HuH-7 (cell line): ENCODE data around the gene CCDC69.
"Not testable (repeated sequence)": the region's sequence is repeated elsewhere in the genome, so short reads cannot be mapped to it uniquely, and the experiment has no call there.

ENCODE experiments used
- DNase-seq: peaks from one replicate; pipeline ENCODE4 v3.0.0; 2011; ENCODE audit warnings: low spot score

CCDC69 gene, protein sequence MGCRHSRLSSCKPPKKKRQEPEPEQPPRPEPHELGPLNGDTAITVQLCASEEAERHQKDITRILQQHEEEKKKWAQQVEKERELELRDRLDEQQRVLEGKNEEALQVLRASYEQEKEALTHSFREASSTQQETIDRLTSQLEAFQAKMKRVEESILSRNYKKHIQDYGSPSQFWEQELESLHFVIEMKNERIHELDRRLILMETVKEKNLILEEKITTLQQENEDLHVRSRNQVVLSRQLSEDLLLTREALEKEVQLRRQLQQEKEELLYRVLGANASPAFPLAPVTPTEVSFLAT

DNA sequence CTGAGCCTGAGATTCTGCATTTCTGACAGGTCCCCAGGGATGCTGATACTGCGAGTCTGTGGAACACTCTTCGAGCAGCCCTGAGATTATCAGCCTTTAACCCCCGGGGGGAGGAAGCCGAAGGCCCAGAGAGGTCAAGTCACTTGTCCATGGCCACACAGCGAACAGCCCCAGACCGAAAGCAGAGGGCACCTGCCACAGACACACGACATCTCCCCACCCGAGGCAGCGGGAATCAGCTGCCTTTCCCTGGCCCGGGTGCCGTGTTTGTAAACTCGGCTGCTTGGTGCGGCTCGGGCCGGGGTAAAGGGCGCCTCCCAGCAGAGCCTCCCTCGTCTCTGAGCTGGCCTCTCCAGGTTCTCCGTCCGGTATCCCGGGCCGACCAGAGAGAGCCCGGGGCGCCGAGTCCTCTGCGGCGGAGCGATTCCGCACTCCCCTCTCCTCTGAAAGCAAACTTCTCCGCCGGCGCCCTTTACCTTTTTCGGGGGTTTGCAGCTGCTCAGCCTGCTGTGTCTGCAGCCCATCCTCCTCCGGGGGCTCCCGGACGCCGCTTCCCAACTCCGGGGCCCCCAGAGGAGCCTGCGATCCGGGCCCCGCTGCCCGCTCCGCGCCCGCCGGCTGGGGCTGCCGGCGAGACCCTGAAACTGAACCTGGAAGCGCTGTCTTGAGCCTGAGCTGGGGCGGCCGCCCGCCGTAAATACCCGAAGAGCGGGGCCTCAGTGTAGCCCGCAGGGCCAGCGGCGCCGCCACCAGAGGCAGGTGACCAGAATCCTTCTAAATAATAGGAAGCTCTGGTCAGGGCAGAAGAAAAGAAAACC, at the start of gene CCDC69:
Gene CCDC69, minus strand, starts transcription at position 646 of the 818 bp plus-strand sequence. Its CDS starts 122 bp downstream, at position 524.
- DNase-seq = peak; percentile 81

DNA sequence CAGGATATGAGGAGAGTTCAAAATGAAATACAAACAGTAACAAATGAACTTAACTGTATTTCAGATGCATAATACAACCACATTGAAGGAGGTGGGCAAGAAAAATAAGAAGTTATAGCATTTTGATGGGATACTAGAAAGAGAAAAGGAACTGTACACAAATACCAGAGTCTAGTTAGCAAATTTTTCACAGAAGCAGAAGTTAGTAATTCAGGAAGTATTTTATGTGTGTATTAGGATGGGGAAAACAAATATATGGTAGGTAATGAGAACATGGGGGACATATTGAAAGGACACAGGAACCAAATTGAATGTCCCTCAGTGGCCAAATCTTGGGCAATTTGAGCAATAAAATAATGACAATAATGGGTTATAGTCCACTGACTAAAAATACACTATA, 47.4 kb upstream of the CCDC69 start:
- no peak for DNase-seq

DNA sequence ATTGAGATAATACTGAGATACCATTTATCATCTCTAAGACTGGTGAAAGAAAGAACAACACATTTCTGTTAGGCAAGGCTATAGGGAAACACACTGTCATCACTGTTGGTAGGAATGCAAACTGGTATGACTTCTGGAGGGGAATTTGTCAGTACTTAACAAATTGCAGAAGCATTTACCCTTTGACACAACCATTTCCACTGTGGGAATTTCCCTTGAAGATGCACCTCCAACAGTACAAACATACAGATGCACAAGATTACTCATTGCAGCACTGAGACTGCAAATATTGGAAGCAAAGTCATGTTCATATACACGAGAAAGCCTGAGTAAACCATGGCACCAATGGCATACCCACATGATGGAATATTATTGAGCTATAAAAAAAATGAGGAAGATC, 46.7 kb upstream of the CCDC69 start:
- DNase-seq = no peak

DNA sequence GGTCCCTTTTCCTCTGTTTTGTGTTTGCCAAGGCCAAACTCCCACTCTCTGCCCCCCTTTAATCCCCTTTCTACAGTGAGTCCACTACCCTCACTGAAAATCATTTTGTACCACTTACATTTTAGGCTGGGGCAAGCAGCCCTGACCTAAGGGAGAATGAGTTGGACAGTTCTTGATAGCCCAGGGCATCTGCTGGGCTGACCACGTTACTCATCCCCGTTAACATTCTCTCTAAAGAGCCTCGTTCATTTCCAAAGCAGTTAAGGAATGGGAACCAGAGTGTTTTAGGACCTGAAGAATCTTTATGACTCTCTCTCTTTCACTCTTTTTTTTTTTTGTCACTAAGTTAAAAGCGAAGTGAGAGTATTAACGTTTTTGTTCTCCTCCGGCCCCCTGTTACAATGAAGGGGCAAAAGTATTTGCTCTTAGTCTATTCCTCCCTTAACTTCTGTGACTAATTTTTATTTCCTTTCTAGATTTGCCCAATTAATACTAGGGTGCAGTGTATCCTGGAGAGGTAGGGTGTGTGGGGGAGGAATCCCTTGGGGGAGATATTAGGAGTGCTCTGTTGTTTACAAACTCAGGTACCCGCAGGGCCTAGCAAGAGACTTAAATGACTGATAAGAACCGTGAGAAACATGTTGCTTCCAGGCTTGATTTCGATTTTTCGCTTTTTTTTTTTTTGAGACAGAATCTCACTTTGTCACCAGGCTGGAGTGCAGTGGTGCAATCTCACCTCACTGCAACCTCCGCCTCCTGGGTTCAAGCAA, 43.8 kb upstream of the CCDC69 start:
- no peak for DNase-seq

DNA sequence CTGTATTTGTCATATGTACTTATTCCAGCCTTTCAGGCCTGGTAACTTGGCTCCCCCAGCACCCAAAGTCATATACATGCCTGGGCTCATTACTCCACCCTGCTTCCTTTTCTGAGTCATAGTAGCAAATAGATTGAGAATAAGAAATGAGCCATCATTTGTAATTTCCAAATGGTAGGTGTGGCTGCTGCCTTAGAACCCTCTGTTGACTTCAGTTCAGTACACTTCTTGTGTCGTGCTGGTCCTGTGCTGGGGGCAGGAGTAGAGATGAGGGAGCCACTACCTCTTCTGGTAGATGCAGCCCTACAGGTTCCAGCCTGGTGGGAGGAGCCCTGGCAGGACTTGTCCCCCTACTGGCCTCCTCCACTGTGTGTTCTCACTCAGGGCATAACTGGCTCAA, 40.2 kb upstream of the CCDC69 start:
- DNase-seq = no peak

DNA sequence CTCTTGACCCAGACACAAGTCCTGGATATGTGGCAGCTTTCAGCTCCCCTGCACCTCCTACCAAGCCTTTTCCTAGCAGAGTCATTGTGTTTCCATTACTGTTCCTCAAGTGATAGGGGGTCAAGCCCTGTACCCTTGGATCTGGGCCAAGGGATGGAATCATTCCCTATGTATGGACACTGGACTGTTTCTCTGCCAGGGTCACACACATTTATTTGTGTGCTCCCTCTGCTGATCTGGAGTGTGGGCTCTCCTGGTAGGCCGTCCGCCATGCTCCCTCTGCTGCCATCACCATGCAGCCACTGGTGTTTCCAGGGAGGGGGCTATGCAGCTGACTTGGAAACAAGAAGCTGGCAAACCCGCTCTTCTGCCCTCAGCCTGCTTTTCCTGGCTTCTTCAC, 38.6 kb upstream of the CCDC69 start:
- DNase-seq = no peak

DNA sequence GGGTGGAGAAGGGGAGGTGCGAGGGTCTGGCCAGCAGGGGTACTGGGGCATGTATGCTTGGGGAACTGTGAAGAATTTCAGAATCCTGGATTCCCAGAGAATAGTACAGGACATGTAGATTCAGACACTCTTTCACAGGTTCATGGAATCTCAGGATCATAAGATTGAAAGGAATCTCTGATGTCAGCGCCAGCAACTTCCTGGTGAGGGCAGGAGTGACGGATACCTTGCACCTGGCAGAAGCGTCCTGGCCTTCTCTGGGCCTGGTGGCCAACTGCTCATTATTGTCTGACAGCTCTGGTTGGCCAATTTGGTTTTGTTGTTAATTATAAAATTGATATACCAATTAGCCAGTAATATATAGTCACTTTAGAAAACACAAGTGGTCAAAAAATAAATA, 36.0 kb upstream of the CCDC69 start:
- no peak for DNase-seq

DNA sequence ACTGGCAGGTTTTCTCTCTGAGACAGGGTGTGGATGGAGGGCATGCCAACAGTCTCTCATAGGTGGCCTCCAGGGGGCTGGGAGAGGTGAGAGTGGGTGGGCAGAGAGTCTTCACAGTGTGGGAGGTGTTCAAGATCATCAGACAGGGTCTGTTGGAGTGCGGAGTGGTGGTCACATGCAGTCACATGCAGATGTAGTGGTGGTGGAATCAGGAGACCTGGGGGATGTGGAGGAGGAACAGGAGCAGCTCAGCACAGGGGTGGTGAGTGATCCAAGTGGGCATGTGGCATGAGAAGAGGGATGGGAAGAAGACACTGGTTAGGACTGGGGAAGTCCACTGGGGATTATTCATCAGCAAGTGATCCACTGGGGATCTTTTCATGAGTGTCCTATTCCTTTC, 34.9 kb upstream of the CCDC69 start:
- DNase-seq = no peak

DNA sequence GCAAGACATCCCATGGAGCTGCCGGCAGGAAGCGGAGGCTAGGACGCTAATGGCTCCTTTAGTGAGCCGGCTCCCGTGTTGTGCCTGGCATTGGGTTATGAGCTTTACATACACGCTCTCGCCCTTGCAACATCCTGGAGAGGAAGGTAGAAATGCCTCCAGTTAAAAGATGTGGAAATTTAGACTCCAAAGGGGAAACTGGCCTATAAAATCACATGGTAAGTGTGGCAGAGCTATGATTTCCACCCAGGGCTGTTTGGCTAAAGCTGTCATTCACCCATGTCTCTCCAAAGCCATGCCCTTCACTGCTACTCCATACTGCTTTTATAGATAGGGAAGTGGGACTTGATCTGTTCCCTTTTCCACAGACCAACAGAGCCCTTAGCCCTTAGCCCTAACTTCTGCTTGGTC, 34.3 kb upstream of the CCDC69 start:
- DNase-seq = no peak

DNA sequence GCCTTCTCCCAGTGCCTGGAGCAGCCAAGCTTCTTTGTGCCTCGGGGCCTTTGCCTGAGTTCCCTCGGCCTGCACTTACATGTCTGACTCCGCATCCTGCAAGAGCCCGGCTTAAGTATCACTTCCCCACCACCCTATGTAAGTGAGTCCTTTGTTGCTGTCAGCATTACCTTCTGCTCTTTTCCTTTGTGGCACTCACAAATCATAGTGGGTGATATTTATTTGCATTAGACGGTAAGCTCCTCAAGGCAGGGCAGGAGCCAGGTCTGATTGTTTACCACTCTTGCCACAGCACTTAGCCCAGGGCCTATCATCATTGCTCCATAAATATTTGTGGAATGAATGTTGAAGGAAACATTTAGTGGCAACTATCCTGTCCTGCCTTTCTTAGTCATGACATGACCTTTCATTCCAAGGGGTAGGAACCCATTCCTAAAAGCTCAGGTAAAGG, 33.9 kb upstream of the CCDC69 start:
- DNase-seq = no peak

DNA sequence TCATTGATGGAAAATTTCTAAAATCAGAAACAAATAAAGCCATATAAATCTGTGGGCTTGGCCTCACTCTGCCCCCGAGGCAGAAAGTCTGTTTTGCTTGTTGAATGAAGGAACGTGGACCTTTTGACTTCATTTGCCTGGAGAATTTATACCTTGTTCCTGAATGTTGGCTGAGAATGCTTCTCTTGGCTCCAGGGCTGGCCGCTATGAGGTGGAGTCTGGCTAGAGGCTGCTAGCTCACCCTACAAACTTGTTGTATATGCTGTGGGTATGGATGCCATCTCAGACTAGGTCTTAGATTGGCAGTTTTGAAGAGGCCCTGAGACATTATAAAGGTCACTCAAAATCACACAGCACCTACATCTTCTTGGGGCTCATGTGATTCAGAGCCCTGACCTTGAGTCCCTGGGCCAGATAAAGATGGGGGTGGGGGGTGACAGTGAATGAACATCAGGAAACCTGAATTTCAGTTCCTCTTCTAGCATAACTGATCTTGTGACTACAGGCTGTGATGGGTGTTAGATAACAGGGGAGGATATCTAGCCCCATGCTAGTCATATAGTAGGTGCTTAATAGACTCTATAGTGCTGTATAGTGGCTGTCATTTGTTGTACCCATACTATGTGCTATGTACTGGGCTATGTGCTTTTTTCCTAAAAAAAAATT, 31.9 kb upstream of the CCDC69 start:
- DNase-seq = no peak

DNA sequence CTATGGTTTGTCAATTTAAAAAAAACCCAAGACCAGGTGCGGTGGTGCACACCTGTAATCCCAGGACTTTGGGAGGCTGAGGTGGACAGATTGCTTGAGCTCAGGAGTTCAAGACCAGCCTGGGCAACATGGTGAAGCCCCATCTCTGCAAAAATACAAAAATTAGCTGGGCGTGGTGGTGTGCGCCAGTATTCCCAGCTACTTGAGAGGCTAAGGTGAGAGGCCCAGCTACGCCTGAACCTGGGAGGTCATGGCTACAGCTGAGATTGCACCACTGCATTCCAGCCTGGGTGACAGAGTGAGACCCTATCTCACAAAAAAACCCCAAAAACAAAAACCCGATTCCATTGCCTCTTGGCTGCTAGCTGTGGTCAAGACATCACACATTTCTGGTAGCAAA, 31.1 kb upstream of the CCDC69 start:
- not testable (repeated sequence) for DNase-seq

DNA sequence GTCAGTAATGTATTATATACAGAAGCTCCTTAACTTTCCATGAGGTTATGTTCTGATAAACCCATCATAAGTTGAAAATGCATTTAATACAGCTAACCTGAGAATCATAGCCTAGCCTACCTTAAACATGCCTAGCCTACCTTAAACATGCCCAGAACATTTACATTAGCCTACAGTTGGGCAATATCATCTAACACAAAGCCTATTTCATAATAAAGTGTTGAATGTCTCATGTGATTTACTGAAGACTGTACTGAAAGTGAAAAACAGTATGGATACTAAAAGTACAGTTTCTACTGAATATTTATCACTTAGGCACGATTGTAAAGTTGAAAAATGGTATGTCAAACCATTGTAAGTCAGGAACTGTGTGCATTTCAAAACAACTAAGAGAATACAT, 30.7 kb upstream of the CCDC69 start:
- no peak for DNase-seq

DNA sequence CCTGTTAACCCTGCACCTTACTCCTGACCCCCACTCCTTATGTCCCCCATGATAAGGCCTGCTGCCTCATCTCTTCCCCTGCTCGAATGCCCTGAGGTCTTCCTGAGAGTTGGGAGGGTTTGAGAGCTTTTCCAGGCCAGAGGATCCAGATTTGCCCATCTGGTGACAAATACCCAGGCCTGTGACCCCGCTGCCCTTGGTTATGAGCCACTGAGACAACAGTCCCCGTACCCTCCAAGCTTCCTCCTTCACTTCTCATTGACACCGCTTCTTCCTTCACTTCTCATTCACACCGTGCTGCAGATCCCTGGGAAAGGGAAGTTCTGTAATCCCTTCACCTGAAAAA, 29.7 kb upstream of the CCDC69 start:
- DNase-seq = no peak

DNA sequence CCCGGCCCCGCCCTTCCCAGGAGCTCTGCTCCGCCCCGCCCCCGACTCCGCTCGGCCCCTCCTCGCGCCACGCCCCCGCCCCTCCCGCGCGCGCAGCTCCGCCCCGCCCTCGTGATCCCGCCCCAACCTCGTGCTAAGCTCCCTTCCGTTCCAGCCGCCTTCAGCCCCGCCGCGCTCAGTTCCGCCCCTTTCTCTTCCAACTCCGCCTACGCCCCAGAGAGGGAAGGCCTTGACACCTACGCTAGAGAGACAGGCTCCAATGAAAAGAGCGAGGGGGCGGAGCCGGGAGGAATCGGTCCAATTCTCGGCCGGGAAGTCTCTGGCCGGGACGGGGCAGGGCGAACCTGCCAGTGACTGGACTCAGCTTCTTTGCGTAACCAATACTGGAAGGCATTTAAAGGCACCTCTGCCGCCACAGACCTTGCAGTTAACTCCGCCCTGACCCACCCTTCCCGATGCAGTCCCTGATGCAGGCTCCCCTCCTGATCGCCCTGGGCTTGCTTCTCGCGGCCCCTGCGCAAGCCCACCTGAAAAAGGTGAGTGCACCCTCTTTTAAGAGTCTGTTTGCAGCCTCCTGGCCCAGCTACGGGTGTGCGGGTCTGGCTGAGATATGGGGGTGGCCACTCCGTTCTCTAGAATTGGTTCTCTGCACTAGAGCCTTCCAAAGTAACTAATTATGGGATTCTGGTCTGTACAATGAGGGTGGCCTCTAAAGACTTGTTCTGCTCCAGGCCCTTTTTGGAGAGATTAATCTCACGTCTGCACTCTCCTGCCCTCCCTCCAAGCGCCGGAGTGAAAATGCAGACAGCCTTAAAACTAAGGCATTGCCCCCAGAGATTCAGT, 29.1 kb upstream of the CCDC69 start, which contains the start of gene GM2A:
Gene GM2A, plus strand, starts transcription at position 424 of the 843 bp plus-strand sequence. Its CDS starts 32 bp downstream, at position 456.
- peak; percentile 82 for DNase-seq

DNA sequence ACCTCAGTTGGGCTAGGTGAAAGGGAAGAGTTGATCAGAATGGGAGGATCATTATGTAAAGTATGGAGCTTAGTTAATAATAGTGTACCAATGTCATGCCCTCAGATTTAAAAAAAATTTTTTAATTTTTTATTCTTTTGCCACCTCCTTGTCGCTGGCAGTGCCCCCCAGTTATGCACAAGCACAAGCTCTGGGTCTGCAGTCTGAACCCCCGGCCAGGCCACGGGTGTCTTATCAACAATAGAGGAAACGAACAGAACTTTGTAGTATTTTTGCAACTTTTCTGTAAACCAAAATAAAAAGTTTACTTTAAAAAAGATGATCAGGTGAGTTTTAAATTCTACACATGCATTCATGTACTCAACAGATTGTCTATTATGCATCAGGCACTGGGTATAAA, 27.7 kb upstream of the CCDC69 start:
- no peak for DNase-seq

DNA sequence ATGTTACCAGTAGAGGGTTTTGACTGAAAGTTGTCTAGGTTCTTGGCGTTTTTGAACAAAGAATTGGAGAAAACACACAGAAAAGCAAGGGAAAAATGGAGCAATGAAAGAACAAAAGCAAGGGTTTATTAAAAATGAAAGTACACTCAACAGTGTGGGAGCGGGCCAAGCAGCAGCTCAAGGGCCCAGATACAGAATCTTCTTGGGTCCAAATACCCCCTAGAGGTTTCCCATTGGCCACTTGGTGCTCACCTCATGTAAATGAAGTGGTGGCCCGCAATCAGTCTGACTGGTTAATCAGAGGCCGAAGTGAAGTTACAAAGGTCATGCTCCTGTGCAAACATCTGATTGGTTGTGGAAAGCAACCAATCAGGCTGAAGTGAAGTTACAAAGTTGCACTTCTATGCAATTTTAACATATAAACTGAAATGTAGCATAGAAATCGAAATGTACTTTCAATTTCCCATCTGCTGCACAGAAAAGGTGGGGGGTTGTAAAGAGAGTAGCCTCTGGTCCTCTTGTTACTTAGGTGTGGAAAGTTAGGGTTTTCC, 27.2 kb upstream of the CCDC69 start:
- DNase-seq = no peak

DNA sequence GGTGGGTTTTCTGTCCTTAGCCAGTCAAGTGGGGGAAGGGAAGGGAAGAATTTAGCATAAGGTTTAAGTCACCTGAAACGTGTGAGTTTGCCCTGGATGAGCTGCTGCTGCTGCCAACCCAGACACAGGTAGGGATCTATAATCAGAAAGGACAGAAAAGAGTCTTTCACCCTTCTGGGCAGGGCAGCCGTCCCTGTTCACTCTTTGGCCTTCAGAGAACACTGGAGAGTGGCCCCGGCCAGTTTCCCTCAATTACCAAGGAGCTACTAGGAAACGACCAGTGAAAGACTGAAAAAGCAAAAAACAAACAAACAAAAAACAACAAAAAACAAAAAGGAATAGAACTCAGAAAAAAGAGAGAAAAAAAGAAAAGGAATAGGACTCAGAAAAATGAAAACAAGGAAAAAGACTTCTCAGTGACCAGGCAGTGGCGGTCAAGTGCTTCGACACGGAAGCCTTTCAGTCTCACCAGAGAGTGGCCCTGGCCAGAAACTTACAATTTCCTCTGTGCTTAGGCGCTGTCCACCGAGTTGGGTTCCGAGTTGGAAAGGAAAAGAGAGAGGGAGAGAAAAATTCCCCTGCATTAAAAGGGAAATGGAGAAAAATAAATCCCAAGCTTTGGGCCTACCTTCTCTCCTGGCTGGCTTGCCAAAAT, 26.6 kb upstream of the CCDC69 start:
- DNase-seq = no peak

DNA sequence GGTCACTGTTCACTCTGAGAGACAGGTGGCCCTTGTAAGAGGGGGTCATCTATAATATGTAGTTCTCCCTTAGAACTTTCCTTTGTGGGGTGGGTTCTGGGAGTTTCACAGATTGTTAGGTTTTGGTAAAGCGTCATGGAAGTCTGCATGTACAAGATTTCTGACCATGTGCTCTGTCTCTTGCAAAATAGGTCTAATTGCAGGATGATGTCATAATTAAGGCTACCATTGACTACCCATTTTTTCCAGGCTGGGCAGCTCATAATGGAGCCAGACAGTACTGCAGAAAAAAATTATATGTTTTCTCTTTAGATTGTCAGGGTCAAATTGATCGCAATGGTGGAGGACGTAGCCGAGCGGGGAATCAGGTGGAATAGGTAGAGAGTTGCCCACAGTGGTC, 25.4 kb upstream of the CCDC69 start:
- no peak for DNase-seq

DNA sequence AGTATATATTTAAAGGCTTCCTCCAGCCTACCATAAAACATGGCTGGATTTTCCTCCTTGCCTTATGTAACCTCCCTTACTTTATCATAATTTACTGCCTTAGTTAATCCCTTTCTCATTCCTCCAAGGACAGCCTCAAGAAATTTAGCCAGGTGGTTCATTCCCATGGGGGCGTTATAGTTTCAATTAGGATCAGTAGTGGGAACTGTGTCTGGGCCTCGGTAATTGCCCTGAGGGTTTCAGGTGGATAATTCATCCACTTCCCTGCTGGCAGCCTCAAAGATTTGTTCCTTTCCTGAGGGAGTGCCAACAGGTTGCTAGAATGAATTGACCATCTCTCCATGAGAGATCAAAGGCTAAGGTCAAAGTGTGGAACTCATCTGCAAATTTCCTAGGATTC, 24.8 kb upstream of the CCDC69 start:
- no peak for DNase-seq
